Uterus (tissue), 4 donors: Measurements from ENCODE around the gene TLE1. TPM values are rescaled to one million over a fixed set of nuclear protein-coding genes. Genes with fewer than 3 reads are reported as not detected.
A peak's percentile ranks its signal among the peaks of the same experiment; 100 is the strongest.
"Not testable (repeated sequence)": the region's sequence is repeated elsewhere in the genome, so short reads cannot be mapped to it uniquely, and the experiment has no call there.

Source experiments
- DNase-seq, 2 donors: peaks; one replicate each; pipeline ENCODE4 v3.0.0-alpha.2; 2019 to 2020
- H3K27ac ChIP-seq, 2 donors: fragments of 200-600 bp; sonication (generic); 1 replicate in 1 of 2; 2 replicates in 1 of 2; pipeline ENCODE4 v1.5.1; 2016 to 2018
- H3K27me3 ChIP-seq, 2 donors: fragments of 200-600 bp; sonication (generic); one replicate each; pipeline ENCODE4 v1.5.1; 2018 to 2019; ENCODE audit warnings: control low read depth in 1 of 2
- H3K36me3 ChIP-seq, 2 donors: fragments of 200-600 bp; sonication (generic); one replicate each; pipeline ENCODE4 v1.5.1; 2019; ENCODE audit warnings: control low read depth in 1 of 2
- H3K4me1 ChIP-seq, 2 donors: fragments of 200-600 bp; sonication (generic); one replicate each; pipeline ENCODE4 v1.5.1; 2018 to 2019; ENCODE audit warnings: control low read depth in 1 of 2
- H3K4me3 ChIP-seq, 2 donors: fragments of 200-600 bp; sonication (generic); 1 replicate in 1 of 2; 2 replicates in 1 of 2; pipeline ENCODE4 v1.5.1; 2018 to 2019; ENCODE audit warnings: mild to moderate bottlenecking in 1 of 2
- H3K9me3 ChIP-seq, 2 donors: fragments of 200-600 bp; sonication (generic); one replicate each; pipeline ENCODE4 v1.5.1; 2019; ENCODE audit warnings: control low read depth in 1 of 2
- CTCF ChIP-seq, 4 experiments: fragments of 200-600 bp in 2 of 4; fragments of 450-650 bp in 2 of 4; sonication (generic) in 2 of 4; IDR thresholded peaks; one replicate each; pipeline ENCODE4 v1.5.1; 2016 to 2019; ENCODE audit warnings: antibody characterized with exemption in 4 of 4, mild to moderate bottlenecking in 2 of 4, moderate library complexity in 1 of 4
- POLR2A ChIP-seq, 2 donors: fragments of 450-650 bp; IDR thresholded peaks; one replicate each; pipeline ENCODE4 v1.6.1; 2016; ENCODE audit warnings: antibody characterized with exemption in 2 of 2, mild to moderate bottlenecking in 1 of 2, moderate library complexity in 1 of 2
- intact Hi-C: fragments of 100-400 bp; cut with DNase I; formaldehyde crosslinking; loops from one replicate; pipeline ENCODE4 v1.15.1; 2023; ENCODE audit warnings: low total_unique reads
- total RNA-seq, 4 donors: library from RNA; depleted of rRNA in 3 of 4; stranded (reverse); fragments of >200 nt in 3 of 4; gene quantifications; one replicate each; pipeline versions ENCODE4 v1.1.0 to v1.2.4, GENCODE V29; 2014 to 2023
- donor health status: DM: yes; HTN: yes; CAD: no.

The TLE1 gene
- total RNA-seq, 4 donors from 2014 or later, result 31.0 to 124 (median 62.6) TPM

GRCh38 chr9:81690251-81690851 is 1.0 kb upstream of the TLE1 start:
- Histone ChIP-seq H3K4me1 (no peaks in the 10 kb centered on the region), H3K9me3 (no peaks in the 10 kb centered on the region), H3K4me3 (peak overlapping the region; percentile 56 to 64), H3K27me3 (no peaks in the 10 kb centered on the region), H3K27ac (peak overlapping the region; percentile 78 to 89), H3K36me3 (no peaks in the 10 kb centered on the region)
- intact Hi-C loops, result no loop called here
- TF ChIP-seq CTCF (IDR thresholded peaks at IDR 0.05) (no peak), POLR2A (IDR thresholded peaks at IDR 0.05) (no peak)
- DNase-seq, result peak; percentile 33 to 39

- H3K27me3 ChIP-seq, intact Hi-C loops, DNase-seq, H3K36me3 ChIP-seq, H3K4me1 ChIP-seq, H3K9me3 ChIP-seq: not testable (repeated sequence)
- H3K27ac ChIP-seq, result peak overlapping the region; percentile 89 to 93
- H3K4me3 ChIP-seq, result peak overlapping the region; percentile 81 to 94
Measured at GRCh38 chr9:81689093-81689342, 329 bp downstream of the TLE1 start.

- peak; percentile 61 to 66 for DNase-seq
- H3K36me3 ChIP-seq, H3K27me3 ChIP-seq, H3K4me1 ChIP-seq, H3K9me3 ChIP-seq, intact Hi-C loops: not testable (repeated sequence)
- Histone ChIP-seq H3K4me3 (peak overlapping the region; percentile 81 to 94), H3K27ac (peak overlapping the region; percentile 89 to 93)
Measured at GRCh38 chr9:81688262-81689092, 870 bp downstream of the TLE1 start.

- Histone ChIP-seq H3K4me1 (no peaks in the 10 kb centered on the region), H3K9me3 (no peaks in the 10 kb centered on the region)
- intact Hi-C loops, result no loop called here
Measured at GRCh38 chr9:81687521-81688261, 1.7 kb downstream of the TLE1 start.

GRCh38 chr9:81686614-81687520 is 2.5 kb downstream of the TLE1 start:
- Histone ChIP-seq H3K4me1 (no peaks in the 10 kb centered on the region), H3K27me3 (no peaks in the 10 kb centered on the region), H3K4me3 (peak overlapping the region; percentile 81 to 94), H3K27ac (peak overlapping the region; percentile 89 to 93), H3K9me3 (no peaks in the 10 kb centered on the region), H3K36me3 (no peaks in the 10 kb centered on the region)
- peak; percentile 74 to 83 for DNase-seq
- intact Hi-C loops, result no loop called here
- peak; percentile 66 to 78 (median 76) for TF ChIP-seq CTCF (IDR thresholded peaks at IDR 0.05)
- peak in 1 of 2 donors; percentile 15 for TF ChIP-seq POLR2A (IDR thresholded peaks at IDR 0.05)

More at GRCh38 chr9:81687521-81688261, 1.7 kb downstream of the TLE1 start:
- no peaks in the 10 kb centered on the region for H3K36me3 ChIP-seq
- peak overlapping the region; percentile 81 to 94 for H3K4me3 ChIP-seq
- TF ChIP-seq CTCF (IDR thresholded peaks at IDR 0.05) (no peak), POLR2A (IDR thresholded peaks at IDR 0.05) (peak in 1 of 2 donors; percentile 2)
- peak; percentile 56 to 61 for DNase-seq
- peak overlapping the region; percentile 89 to 93 for H3K27ac ChIP-seq
- H3K27me3 ChIP-seq, result no peaks in the 10 kb centered on the region
